Measurements from ENCODE around the gene PITHD1. TPM values are rescaled to one million over a fixed set of nuclear protein-coding genes. Genes with fewer than 3 reads are reported as not detected.
"Not testable (repeated sequence)": the region's sequence is repeated elsewhere in the genome, so short reads cannot be mapped to it uniquely, and the experiment has no call there.

The PITHD1 gene
- 10 to 100 TPM; 18.1 to 62.0 (median 34.5) TPM for total RNA-seq
- polyA plus RNA-seq, result 10 to 100 TPM; 35.2 to 52.1 (median 47.5) TPM
- long read RNA-seq, donor 1, transcript PITHD1-201 (6 exons, 1,603 nt), result major isoform, 7 of 7 reads
- long read RNA-seq, donor 1, partial matches to known transcripts, result 0 of 7 reads
- long read RNA-seq, donor 1, other reads (novel, unspliced or antisense), result 0 of 7 reads
- long read RNA-seq, donor 2, transcript PITHD1-201 (6 exons, 1,603 nt), result major isoform, 9 of 9 reads
- long read RNA-seq, donor 2, partial matches to known transcripts, result 0 of 9 reads
- long read RNA-seq, donor 2, other reads (novel, unspliced or antisense), result 0 of 9 reads
- long read RNA-seq, donor 3, transcript PITHD1-201 (6 exons, 1,603 nt), result major isoform, 6 of 30 reads
- long read RNA-seq, donor 3, partial matches to known transcripts, result 24 of 30 reads
- long read RNA-seq, donor 3, other reads (novel, unspliced or antisense), result 0 of 30 reads
- long read RNA-seq, donor 4, partial matches to known transcripts, result 5 of 5 reads
- long read RNA-seq, donor 4, other reads (novel, unspliced or antisense), result 0 of 5 reads
- long read RNA-seq, donor 5, transcript PITHD1-201 (6 exons, 1,603 nt), result major isoform, 13 of 13 reads
- long read RNA-seq, donor 5, partial matches to known transcripts, result 0 of 13 reads
- long read RNA-seq, donor 5, other reads (novel, unspliced or antisense), result 0 of 13 reads
- long read RNA-seq, donor 6, result 0 reads
- long read RNA-seq, donor 7, transcript PITHD1-201 (6 exons, 1,603 nt), result major isoform, 7 of 7 reads
- long read RNA-seq, donor 7, partial matches to known transcripts, result 0 of 7 reads
- long read RNA-seq, donor 7, other reads (novel, unspliced or antisense), result 0 of 7 reads
- long read RNA-seq, donor 8, transcript PITHD1-201 (6 exons, 1,603 nt), result major isoform, 11 of 11 reads
- long read RNA-seq, donor 8, partial matches to known transcripts, result 0 of 11 reads
- long read RNA-seq, donor 8, other reads (novel, unspliced or antisense), result 0 of 11 reads
- long read RNA-seq, donor 9, partial matches to known transcripts, result 0 of 4 reads
- long read RNA-seq, donor 9, other reads (novel, unspliced or antisense), result 0 of 4 reads
- long read RNA-seq, donor 10, partial matches to known transcripts, result 0 of 4 reads
- long read RNA-seq, donor 10, other reads (novel, unspliced or antisense), result 0 of 4 reads

GRCh38 chr1:23777979-23778814 lies at the start of gene PITHD1:
Gene PITHD1 (plus strand): TSS chr1:23778418. CDS start chr1:23778516, 98 bp downstream.
- intact Hi-C loops (cut with DNase I; ENCODE audit: low total_unique reads), result no loop called here
- no peaks in the 10 kb centered on the region for H3K27me3 ChIP-seq
- H3K4me3 ChIP-seq, result peak within 1 kb of the TSS; percentile 87 to 95 (median 92)
- H3K36me3 ChIP-seq, result peaks cover 5 to 36% (median 30%) of the 10 kb centered on the region in 4 donors
- TF ChIP-seq POLR2A (IDR thresholded peaks at IDR 0.05), result peak in 1 of 4 donors; percentile 29
- no peak for TF ChIP-seq CTCF (IDR thresholded peaks at IDR 0.05)
- peak; percentile 17 for TF ChIP-seq EP300 (IDR thresholded peaks at IDR 0.05)
- peak; percentile 89 to 96 (median 95) for TF ChIP-seq POLR2AphosphoS5 (IDR thresholded peaks at IDR 0.05)
- WGBS, 5 donors, result 0 to 1% (median 1%) methylated on average over 30 to 86 of the region's 91 CpGs
- H3K27ac ChIP-seq, result peak within 1 kb of the TSS; percentile 90 to 94 (median 92)
- H3K9me3 ChIP-seq, result no peaks in the 10 kb centered on the region
- peak; percentile 89 to 94 for DNase-seq
- peaks cover 25 to 66% (median 50%) of the 10 kb centered on the region in 4 donors for H3K4me1 ChIP-seq

- no peak overlapping the region for H3K27ac ChIP-seq
- H3K36me3 ChIP-seq, result no peaks in the 10 kb centered on the region
- no peak for DNase-seq
- WGBS, 5 donors, result 91 to 99% (median 96%) methylated on average over 10 of the region's 10 CpGs
- no peaks in the 10 kb centered on the region for H3K9me3 ChIP-seq
- TF ChIP-seq CTCF (IDR thresholded peaks at IDR 0.05) (no peak), EP300 (IDR thresholded peaks at IDR 0.05) (no peak), POLR2A (IDR thresholded peaks at IDR 0.05) (no peak), POLR2AphosphoS5 (IDR thresholded peaks at IDR 0.05) (no peak)
- no peaks in the 10 kb centered on the region for H3K27me3 ChIP-seq
- H3K4me1 ChIP-seq, result peaks cover 6 to 39% (median 26%) of the 10 kb centered on the region in 4 donors
- intact Hi-C loops (cut with DNase I; ENCODE audit: low total_unique reads), result no loop called here
- no peak overlapping the region for H3K4me3 ChIP-seq
These were observed 45.6 kb upstream of the PITHD1 start for GRCh38 chr1:23732363-23733224.

- H3K4me3 ChIP-seq; H3K9me3 ChIP-seq; DNase-seq; intact Hi-C loops (cut with DNase I; ENCODE audit: low total_unique reads); H3K27me3 ChIP-seq; H3K27ac ChIP-seq; H3K36me3 ChIP-seq: not testable (repeated sequence)
- 93 to 99% (median 97%) methylated on average over 5 of the region's 5 CpGs for WGBS, 5 donors
- peaks cover 5 to 32% (median 19%) of the 10 kb centered on the region in 4 donors for H3K4me1 ChIP-seq
These were observed 44.9 kb upstream of the PITHD1 start for GRCh38 chr1:23733281-23733680.

Data from stomach (tissue), 19 donors.